HG03103 (cell line): Measurements from ENCODE around the gene TFAP2D.

Experiments
- ATAC-seq: cut with Tn5 transposase; IDR thresholded peaks from one replicate; pipeline ENCODE4 v1.9.1; 2021; ENCODE audit warnings: low read depth; ENCODE audit not compliant: unreplicated experiment

Gene TFAP2D

GRCh38 chr6:50717734-50718457, 4.6 kb downstream of the TFAP2D start:
- ATAC-seq, result no peak

GRCh38 chr6:50718566-50718965, 5.2 kb downstream of the TFAP2D start:
- no peak for ATAC-seq

GRCh38 chr6:50720623-50721022, 7.3 kb downstream of the TFAP2D start:
- ATAC-seq, result no peak

GRCh38 chr6:50721978-50722377, 8.7 kb downstream of the TFAP2D start:
- no peak for ATAC-seq

DNA sequence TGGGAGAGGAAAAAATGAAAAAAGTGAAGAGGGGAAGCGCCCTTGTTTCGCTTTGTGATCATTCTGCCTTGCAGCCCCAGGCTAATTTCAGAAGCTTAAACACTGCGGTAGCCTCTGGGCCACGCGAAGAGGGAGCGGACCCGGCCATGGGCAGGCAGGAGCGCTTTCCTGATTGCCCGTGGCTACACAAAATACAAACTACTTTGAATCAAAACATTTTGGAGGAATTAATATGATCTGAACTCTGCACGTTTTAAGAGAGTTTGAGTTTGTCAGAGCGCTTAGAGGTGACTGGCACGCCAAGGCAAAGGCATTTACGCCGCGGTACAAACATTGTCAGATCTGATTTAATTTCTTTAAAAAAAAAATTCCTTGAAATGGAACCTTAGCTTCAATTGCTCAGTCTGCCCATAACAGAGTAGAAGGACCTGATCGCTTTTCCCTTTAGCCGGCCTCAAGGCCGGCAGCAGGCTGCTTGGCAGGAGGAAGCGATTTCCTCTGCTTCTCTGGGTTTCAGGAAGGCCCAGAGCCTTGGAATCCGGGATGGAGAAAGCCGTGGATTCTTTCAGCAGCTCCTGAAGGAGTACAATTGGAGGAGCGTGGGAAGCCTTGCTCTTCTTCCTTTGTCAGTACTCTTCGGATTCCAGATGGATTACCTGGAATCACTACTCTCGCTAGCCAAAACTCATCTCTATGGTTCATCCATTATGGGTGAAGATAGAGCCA, 9.7 kb downstream of the TFAP2D start:
- no peak for ATAC-seq

GRCh38 chr6:50724381-50725124, 11.2 kb downstream of the TFAP2D start:
- no peak for ATAC-seq

GRCh38 chr6:50734488-50734887, 21.2 kb downstream of the TFAP2D start:
- no peak for ATAC-seq

DNA sequence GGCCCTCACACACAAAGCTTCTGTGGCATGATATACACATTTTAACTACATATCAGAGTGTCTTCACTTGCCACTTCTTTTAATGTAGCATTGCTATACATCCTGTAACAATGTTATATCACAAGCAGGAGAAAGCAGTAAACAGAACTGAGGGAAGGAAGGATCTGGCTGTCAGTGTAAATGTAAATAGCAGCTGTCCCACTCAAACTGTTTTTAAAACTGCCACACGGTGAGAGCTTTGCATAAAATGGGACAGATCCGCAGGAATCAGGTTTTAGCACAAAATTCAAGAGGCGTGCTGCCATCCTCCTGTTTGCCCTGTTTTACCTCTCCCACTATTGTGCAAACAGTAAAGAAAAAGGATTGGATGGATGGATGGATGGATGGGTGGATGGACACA, 28.8 kb downstream of the TFAP2D start:
- no peak for ATAC-seq

- no peak for ATAC-seq
Observed at GRCh38 chr6:50744976-50745375, 31.6 kb downstream of the TFAP2D start.

DNA sequence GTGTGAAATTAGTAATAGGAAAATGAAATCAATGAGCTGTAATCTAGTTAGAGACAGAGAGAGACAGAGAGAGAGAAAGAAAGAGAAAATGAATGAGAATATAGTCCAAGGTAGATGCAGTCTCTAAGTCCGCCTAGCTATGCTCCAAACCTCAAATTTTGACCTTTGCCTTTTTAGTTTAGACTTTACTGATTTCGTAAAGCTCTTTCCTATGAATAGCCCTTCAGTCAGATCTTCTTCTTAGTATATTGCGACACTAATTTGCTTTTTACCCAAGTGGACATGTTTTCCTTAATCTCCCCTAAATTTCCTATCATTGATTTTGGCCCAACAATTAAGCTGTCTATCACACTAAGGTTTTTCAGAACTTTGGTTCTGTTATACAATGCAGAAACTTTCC, 49.5 kb downstream of the TFAP2D start:
- no peak for ATAC-seq

- ATAC-seq, result no peak
Observed at GRCh38 chr6:50778696-50779095, 65.4 kb downstream of the TFAP2D start.

- no peak for ATAC-seq
Observed at GRCh38 chr6:50780382-50780781, 67.1 kb downstream of the TFAP2D start.

DNA sequence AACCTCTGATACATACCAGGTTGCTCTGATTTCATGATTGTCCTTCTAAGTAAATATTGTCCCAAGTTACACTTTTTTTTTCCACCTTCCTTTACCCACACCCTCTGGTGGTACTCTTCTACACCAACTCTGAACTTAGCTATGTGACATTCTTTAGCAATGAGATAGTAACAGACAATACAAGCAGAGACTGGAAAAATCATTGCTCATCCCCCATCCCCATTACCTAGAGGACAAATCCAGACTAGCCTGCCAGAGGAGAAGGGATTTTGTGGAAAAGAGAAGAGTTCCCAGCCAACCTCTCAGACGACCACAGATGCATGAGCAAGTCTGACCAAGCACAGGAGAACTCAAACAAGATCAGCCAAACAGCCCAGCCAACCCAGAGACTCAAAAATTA, 72.6 kb downstream of the TFAP2D start:
- no peak for ATAC-seq

DNA sequence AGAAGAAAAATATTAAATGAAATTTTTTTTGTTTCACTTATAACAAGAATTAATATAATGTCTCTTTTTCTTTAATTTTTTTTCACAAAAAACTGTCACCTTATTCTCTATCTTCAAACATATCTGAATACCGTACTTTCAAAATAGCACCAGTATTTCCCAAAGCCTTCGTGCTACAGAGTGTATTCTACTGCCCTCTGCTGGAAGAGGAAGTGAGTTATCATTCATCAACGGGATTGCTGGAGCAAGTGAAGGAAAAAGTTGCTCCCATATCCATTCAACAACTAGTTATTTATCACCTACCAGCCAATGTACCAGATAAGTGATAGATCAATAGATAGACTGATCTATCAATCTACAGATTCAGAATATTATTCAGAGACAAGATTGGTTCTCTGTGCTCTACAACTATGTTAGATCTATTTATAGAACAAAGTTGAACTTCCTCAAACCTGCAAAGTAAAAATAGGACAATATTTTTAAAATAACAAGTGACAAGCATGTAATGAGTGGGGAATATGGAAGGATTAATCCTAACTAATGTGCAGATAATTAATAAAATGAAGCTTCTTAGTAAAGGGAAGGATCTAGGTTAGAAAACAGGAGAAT, 78.7 kb downstream of the TFAP2D start:
- peak; percentile 73 for ATAC-seq

DNA sequence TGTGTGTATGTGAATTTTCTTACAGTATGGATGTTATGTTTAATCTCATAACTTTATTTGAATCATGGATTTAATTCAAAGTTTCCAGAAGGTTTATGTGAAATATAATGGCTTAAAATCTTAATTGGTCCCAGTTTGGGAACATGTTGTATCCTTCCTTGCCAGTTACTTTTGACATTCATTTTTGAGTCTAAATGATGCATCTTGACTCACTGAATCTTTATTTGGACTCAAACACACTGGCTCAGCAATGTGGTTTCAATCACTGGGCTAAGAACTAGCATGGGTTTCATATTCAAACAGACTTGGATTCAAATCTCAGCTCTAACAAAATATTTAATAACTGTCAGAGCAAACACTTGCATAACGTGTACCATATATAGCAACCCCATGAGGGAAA, 79.4 kb downstream of the TFAP2D start:
- no peak for ATAC-seq

DNA sequence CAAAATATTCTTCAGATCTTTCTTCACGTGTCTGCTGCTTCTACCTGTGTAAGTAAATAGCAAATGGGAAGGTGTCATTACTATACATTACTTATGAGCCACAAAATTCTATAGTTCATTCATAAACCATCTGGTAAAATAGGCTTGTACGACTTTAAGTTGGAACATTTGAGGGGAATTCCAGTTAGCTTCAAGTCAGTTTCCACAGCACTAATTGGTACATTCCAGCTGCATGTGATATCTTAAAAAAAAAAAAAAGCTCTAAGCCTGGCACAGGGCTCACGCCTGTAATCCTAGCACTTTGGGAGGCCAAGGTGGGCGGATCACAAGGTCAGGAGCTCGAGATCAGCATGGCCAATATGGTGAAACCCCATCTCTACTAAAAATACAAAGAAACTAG, 82.2 kb downstream of the TFAP2D start:
- no peak for ATAC-seq

DNA sequence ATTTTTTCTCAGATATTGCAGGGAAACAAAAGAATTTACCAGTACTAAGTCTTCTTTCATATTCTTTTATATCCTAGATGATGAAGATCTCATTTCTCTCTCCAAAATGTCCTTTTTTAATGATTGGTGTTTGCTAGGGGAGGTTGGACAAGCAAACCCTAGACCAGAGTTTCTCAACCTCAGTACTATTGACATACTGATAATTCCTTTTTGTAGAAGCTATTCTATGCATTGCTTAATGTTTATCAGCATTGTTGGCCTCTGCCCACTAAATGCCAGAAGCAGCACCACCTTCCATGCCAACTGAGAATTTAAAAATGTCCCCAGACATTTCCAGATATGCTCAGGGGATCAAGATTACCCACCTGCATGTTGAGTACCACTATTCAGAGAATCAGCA, 91.0 kb downstream of the TFAP2D start:
- ATAC-seq, result no peak

GRCh38 chr6:50807035-50807434, 93.7 kb downstream of the TFAP2D start:
- no peak for ATAC-seq

DNA sequence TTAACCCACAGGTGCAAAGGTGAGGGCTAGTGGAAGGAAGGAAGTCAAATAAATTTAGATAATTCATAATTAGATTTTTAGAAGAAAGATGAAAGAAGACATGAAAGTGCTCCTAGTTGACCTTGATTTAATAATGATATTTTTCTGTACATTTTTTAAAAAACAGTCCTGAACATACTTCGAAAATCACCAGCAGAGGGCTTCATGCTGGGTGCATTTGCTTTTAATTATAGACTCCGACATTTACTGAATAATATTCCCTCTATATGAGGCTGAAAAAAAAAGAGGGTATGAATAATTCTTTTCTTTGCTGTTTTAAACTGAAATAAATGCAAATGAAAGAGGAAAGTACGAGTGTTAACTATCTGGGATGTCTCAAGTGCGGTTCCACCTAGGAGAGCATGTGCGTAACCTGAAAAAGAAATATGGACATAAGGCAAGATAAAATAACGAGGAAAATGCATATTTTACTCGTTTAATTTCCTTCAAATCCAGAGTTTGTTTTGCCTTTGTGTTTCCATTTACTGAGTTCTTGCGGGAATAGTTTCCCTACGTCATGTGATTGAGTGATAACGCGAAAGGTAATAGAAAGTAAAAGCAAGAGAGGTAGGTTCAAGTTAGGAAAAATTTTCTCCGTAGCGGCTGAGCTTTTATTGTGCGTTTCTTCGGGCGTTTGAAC, 102.2 kb downstream of the TFAP2D start:
- ATAC-seq, result peak; percentile 46

- peak; percentile 69 for ATAC-seq
Observed at GRCh38 chr6:50816115-50816675, 102.9 kb downstream of the TFAP2D start.
